NT2/D1 (cell line): ENCODE measurements around the gene EFNA2.
A peak's percentile ranks its signal among the peaks of the same experiment; 100 is the strongest.

Experiments
- DNase-seq: peaks from one replicate; pipeline ENCODE4 v3.0.0-alpha.2; 2011; ENCODE audit warnings: low read depth, low spot score
- H3K27me3 ChIP-seq: 2 replicates; pipeline ENCODE4 v1.6.0; 2011; ENCODE audit warnings: mild to moderate bottlenecking; ENCODE audit not compliant: insufficient read length, insufficient read depth
- H3K36me3 ChIP-seq: 2 replicates; pipeline ENCODE4 v1.6.1; 2011; ENCODE audit warnings: mild to moderate bottlenecking, low read length, mixed read lengths; ENCODE audit not compliant: insufficient read depth, insufficient read length
- H3K4me1 ChIP-seq: 2 replicates; pipeline ENCODE4 v1.5.1; 2011; ENCODE audit not compliant: insufficient read depth, insufficient read length
- H3K4me3 ChIP-seq: 2 replicates; pipeline ENCODE4 v1.5.1; 2011; ENCODE audit warnings: low read depth; ENCODE audit not compliant: insufficient read length
- H3K9ac ChIP-seq: 2 replicates; pipeline ENCODE4 v1.6.0; 2011; ENCODE audit warnings: low read depth; ENCODE audit not compliant: insufficient read length
- H3K9me3 ChIP-seq: 2 replicates; pipeline ENCODE4 v1.5.1; 2011; ENCODE audit warnings: mild to moderate bottlenecking, low read length; ENCODE audit not compliant: insufficient read depth
- SUZ12 ChIP-seq: IDR thresholded peaks from 2 replicates; pipeline ENCODE4 v1.6.1; 2011; ENCODE audit not compliant: insufficient read length, insufficient read depth; ENCODE audit errors: extremely low read depth
- YY1 ChIP-seq: IDR thresholded peaks from 2 replicates; pipeline ENCODE4 v1.6.1; 2011; ENCODE audit not compliant: insufficient read length, insufficient read depth
- ZNF274 ChIP-seq: IDR thresholded peaks from 2 replicates; pipeline ENCODE4 v1.6.1; 2011; ENCODE audit warnings: mild to moderate bottlenecking, low read depth, low read length

Gene EFNA2

DNA sequence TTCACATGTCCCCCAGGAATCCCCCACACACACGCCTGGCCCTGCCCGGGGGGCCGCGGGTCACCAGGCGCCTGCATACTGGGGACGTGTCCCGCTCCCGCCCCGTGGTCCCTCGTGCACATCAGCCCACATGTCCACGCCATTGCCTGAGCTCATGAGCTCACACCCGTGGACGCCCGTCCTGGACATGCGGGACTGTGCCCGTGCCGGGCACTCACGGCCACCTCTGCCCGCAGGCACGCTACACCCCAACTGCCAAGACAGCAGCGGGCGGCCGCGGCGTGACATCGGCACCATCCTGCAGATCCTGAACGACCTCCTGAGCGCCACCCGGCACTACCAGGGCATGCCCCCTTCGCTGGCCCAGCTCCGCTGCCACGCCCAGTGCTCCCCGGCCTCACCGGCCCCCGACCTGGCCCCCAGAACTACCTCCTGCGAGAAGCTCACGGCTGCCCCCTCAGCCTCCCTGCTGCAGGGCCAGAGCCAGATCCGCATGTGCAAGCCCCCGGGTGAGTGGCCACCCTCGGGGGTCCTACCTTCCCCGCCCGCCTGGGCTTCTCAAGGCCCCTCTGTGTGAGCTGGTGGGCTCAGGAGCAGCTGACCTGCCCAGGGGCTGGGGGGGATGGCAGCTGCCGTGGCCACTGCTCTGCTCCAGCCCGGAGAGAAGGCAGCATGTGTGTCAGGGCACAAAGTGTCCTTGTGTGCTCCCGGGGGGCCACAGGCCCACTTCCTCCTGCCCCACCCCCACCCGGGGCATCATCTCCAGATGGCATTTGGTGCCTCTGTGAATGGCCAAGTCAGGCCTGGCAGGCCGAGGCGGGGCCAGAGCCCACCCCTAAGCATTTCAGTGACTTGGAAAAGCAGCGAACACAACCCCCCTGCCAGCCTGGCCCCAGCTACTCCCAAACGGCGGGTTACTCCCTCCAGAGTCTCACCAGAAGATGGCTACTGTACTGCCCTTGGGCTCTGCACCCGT lies 30.2 kb upstream of the EFNA2 start:
- DNase-seq: no peak
- TF ChIP-seq YY1: no peak
- no peak for TF ChIP-seq SUZ12
- TF ChIP-seq ZNF274: no peak
- Histone ChIP-seq H3K4me3 (no peak overlapping the region), H3K9ac (peak overlapping the region; percentile 42), H3K4me1 (peaks cover 42% of the 10 kb centered on the region), H3K27me3 (no peaks in the 10 kb centered on the region), H3K9me3 (no peaks in the 10 kb centered on the region), H3K36me3 (peaks cover 62% of the 10 kb centered on the region)

DNA sequence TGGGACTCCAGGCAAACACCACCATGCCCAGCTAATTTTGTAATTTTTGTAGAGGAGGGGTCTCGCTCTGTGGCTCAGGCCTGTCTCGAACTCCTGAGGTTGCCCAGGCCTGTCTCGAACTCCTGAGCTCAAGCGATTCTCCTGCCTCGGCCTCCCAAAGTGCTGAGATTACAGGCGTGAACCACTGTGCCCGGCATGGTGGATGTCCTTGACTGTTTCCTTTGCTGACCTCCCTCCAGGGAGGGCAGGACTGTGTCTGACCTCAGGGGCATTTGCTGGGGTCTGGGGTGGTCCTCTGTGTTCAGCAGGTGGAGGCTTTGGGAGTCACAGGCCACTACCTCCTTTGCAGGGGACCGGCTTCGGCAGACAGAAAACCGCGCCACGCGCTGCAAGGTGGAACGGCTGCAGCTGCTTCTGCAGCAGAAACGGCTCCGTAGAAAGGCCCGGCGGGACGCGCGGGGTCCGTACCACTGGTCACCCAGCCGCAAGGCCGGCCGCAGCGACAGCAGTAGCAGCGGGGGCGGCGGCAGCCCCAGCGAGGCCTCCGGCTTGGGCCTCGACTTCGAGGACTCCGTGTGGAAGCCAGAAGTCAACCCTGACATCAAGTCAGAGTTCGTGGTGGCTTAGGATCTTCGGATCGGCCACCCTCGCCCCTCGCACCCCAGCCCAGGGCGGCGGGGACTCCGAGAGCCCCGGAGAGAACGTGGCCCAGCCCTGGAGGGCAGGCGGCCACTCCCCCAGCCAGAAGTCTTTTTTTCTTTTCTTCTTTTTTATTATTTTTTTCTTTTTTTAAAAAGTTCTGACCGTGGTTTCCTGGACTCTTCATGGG lies 28.8 kb upstream of the EFNA2 start:
- peaks cover 47% of the 10 kb centered on the region for H3K4me1 ChIP-seq
- H3K36me3 ChIP-seq: peaks cover 51% of the 10 kb centered on the region
- peak overlapping the region; percentile 9 for H3K9ac ChIP-seq
- no peak for DNase-seq
- H3K4me3 ChIP-seq: no peak overlapping the region
- H3K27me3 ChIP-seq: no peaks in the 10 kb centered on the region
- TF ChIP-seq ZNF274 (no peak), YY1 (no peak)
- H3K9me3 ChIP-seq: no peaks in the 10 kb centered on the region

DNA sequence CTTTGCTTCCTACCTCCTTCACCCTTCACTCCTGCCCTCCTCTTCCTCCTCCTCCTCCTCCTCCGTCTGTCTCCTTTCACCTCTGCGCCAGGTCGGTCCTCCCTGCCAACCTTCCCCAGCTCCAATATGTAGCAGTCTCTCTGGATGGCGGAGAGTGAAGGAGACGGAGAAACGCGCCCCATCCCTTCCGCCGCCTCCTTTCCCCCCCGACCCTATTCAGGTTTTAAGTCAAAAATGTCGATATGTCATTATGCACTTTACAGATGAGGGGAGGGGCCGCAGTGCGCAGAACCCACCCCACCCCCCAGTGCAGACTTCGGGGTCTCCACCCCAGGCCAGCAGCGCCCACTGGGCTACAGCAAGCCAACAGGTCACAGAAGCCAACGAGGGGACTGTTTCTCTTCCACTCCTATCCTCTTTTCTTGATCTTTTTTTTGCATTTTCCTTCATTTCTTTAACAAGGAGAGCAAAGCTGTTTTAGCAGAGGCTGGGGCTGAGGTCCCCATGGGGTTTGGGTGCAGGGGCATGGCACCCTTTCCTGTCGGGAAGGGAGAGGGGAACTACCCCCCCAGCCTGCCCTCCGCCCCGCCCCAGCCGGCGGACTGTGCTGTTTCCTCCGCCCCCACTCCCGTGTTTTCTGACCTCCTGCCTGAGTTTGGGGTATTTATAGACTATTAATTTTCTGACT lies 28.1 kb upstream of the EFNA2 start:
- Histone ChIP-seq H3K4me1 (peaks cover 50% of the 10 kb centered on the region), H3K9me3 (no peaks in the 10 kb centered on the region), H3K9ac (no peak overlapping the region)

DNA sequence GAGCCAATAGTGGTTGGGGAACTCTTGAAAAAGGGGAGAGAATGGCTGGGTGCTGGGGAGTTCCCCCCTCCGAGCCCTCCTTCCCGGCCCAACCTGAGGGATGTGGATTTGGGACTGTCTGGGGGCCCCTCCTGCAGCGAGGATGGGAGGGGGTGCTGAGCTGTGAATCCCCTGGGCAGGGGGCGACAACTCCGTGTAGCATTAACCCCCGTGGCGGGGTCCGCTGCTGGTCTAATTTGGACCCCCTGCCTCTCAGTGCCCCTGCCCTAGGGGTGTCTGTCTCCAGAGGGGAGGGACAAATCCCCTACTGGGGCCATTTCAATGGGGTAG lies 27.5 kb upstream of the EFNA2 start:
- H3K9me3 ChIP-seq: no peaks in the 10 kb centered on the region
- H3K36me3 ChIP-seq: peaks cover 49% of the 10 kb centered on the region
- H3K27me3 ChIP-seq: no peaks in the 10 kb centered on the region
- TF ChIP-seq SUZ12 (no peak), ZNF274 (no peak), YY1 (no peak)
- peaks cover 50% of the 10 kb centered on the region for H3K4me1 ChIP-seq
- no peak for DNase-seq
- H3K9ac ChIP-seq: no peak overlapping the region
- H3K4me3 ChIP-seq: no peak overlapping the region

More for the DNA sequence above, 28.1 kb upstream of the EFNA2 start:
- DNase-seq: no peak
- Histone ChIP-seq H3K4me3 (no peak overlapping the region), H3K36me3 (peaks cover 49% of the 10 kb centered on the region), H3K27me3 (no peaks in the 10 kb centered on the region)
- no peak for TF ChIP-seq YY1

DNA sequence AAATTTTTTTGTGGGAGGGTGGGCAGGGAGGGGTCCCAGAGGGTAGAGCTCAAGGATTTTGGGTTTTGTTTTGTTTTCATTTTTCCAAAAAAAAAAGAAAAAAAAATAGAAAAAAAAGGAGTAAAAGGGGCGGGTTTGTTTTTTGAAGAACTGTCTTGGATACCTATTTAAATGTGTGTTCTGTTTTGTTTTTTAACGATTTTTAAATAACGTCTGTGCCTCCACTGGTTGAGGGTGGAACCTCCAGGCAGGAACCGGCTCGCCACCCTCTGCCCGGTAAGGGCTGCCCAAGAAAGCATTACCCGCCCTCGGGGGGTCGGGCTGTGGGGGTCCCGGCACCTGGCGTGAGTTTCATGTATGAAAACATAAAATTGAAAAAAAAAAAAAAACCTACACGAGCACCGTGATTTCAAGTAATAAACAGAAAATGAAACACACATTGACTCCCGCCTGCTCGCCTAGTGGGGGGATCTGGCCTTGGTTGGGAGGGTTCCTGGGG lies 26.9 kb upstream of the EFNA2 start:
- no peak overlapping the region for H3K4me3 ChIP-seq
- TF ChIP-seq YY1 (no peak), ZNF274 (no peak), SUZ12 (no peak)
- peak overlapping the region; percentile 3 for H3K9ac ChIP-seq
- peaks cover 48% of the 10 kb centered on the region for H3K4me1 ChIP-seq
- peaks cover 44% of the 10 kb centered on the region for H3K36me3 ChIP-seq
- no peaks in the 10 kb centered on the region for H3K9me3 ChIP-seq
- DNase-seq: no peak
- no peaks in the 10 kb centered on the region for H3K27me3 ChIP-seq

DNA sequence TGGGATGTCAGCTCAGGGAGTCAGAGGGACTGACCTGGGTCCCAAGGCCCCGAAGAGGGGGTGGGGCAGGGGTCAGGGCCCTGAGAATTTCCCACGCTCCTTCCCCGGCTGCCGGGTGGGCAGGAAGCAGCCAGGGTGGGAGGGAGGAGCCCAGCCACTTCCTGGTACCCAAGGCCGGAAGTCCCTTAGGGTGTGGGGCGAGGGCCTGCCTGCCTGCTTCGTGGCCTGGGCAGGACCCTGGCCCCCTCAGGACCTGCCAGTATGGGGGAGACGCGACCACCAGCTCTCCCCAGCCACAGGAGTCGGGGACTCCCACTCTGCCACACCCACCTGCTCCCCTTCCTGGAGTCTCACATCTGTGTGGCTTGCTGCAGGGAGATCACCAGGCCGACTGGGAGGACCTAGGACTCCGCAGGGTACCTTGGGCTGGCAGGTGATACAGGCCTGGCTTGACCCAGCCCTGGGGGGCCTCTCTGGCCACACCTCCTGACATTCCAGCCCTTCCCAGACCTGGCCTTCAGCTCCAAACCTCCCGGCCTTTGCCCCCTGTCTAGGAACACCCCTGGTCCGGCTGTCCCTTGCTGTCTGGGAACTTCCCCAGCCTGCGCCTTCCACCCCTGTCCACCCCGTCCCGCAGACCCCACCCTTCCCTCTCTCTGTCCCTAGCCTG lies 26.3 kb upstream of the EFNA2 start:
- TF ChIP-seq ZNF274 (no peak), YY1 (no peak), SUZ12 (no peak)
- Histone ChIP-seq H3K9ac (peak overlapping the region; percentile 3), H3K36me3 (peaks cover 44% of the 10 kb centered on the region), H3K9me3 (no peaks in the 10 kb centered on the region), H3K4me3 (no peak overlapping the region), H3K27me3 (no peaks in the 10 kb centered on the region), H3K4me1 (peaks cover 47% of the 10 kb centered on the region)
- no peak for DNase-seq
